Measurements from ENCODE around the gene SAPCD2.

SAPCD2 gene

DNA sequence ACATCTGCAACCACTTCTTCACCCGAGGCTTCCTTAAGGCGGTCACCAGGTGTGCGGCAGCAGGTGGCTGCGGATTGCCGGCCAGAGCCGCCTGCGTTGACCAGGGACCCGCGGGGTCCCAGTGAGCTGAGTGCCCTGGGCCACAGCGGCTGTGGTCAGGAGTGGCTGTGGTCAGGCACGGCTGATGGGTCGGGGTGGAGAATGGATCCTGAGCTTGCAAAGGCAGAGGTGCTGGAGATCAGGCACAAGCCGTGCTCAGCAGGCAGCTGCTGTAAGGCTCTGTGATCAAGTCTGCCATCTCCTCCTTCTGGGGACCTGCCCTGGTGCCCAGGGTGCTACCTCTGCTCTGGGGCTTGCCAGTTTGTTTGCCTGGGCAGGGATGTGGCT is 9.0 kb upstream of the SAPCD2 start:
- DNase-seq, result no peak

DNA sequence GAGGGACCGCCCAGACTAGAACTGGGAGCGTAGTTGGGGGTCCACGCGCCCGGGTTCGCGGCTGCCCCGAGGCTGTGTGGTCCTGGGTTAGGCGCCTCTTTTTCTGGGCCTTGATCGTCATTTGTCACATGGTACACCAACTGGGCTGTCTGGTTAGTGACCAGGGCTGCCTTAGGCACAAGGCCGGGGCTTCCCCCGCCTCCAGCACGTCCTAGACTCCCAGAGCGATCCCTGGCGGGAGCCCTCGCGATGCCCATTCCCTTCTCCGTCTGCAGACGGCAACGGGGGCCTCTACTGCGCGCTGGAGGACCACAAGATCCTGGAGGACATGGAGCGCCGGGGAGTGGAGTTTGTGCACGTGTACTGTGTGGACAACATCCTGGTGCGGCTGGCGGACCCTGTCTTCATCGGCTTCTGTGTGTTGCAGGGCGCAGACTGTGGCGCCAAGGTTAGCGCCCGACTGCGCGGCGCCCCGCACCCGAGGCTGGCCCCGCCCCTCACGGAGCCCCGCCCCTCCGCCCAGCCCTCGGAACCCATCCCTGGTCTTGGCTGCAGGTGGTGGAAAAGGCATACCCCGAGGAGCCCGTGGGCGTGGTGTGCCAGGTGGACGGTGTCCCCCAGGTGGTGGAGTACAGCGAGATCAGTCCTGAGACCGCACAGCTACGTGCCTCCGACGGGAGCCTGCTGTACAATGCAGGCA is 8.5 kb upstream of the SAPCD2 start:
- DNase-seq, result no peak

DNA sequence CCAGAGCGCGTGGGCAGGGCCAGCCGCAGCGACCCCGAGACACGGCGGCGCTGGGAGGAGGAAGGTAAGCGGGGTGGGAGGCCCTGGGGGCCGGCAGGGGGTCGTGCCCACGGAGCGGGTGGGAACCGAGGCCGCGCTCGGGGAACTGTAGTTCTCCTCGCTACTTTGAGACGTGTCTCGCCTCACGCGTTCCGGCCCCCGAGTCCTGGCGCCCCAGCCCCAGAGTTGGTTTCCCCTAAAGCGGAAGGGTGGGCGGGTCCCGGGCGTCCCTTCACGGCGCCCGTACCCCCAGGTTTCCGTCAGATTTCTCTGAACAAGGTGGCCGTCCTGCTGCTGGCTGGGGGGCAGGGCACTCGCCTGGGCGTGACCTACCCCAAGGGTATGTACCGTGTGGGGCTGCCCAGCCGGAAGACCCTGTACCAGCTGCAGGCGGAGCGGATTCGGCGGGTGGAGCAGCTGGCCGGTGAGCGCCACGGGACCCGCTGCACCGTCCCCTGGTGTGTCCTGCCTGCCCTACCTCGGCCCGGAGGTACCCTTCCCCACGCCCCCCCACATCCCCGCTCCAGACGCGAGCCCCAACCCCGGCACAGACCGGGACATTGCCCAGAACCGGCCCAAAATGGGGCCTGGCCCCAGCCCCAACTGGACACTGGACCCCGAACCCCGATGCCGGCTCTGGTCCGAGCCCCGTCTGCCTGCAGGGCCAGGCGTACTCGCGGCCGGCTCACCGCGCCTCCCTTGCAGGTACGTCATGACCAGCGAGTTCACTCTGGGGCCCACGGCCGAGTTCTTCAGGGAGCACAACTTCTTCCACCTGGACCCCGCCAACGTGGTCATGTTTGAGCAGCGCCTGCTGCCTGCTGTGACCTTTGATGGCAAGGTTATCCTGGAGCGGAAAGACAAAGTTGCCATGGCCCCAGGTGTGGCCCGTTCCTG is 7.7 kb upstream of the SAPCD2 start:
- no peak for DNase-seq

DNA sequence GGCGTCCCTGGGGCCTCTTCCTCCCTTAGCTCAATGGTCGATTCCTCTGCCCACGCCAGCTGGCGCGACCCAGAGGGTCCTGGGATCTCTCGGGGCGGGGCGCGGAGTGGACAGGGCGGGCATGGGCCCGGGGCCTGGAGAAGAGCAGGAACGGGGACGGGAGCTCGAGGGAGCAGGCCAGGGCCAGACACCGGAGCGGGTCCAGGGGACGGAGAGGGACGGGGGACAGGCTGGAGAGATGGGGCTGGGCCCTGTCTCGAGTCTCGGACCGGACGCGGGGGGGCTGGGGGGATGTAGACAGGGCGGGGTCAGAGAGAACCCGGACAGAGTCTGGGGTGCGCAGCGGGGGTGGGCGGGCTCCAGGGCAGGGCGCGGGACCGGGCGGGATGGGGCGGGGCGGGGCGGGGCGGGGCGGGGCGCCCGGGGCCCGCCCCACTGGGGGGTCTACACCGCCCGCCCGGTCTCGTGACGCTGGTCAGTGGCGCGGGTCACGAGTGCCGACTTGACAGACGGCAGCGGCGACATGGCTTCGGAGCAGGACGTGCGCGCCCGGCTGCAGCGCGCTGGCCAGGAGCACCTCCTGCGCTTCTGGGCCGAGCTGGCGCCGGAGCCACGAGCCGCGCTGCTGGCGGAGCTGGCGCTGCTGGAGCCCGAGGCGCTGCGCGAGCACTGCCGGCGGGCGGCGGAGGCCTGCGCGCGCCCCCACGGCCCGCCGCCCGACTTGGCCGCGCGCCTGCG is 6.8 kb upstream of the SAPCD2 start, which contains the start of gene UAP1L1:
UAP1L1 (plus strand) TSS at position 508 of the 738 bp plus-strand sequence; CDS start at position 524, 16 bp downstream.
- DNase-seq, result peak; percentile 10

DNA sequence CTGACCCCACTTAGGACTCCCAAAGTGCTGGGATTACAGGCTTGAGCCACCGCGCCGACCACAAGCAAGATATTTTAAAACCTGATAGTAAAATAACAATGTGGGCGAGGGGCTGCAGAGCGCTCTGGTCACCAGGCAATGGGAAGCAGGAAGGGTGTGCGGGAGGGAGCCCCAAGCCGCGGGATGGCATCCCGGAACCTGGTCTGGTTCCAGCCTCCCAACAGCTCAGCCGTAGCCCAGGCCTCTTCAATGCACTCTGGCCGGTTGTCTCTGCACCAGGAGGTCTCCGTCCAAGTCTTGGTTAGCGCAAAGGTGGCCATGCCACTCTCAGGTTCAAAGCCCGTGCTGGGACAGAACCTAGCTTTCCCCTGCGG is 6.3 kb upstream of the SAPCD2 start:
- DNase-seq, result no peak

DNA sequence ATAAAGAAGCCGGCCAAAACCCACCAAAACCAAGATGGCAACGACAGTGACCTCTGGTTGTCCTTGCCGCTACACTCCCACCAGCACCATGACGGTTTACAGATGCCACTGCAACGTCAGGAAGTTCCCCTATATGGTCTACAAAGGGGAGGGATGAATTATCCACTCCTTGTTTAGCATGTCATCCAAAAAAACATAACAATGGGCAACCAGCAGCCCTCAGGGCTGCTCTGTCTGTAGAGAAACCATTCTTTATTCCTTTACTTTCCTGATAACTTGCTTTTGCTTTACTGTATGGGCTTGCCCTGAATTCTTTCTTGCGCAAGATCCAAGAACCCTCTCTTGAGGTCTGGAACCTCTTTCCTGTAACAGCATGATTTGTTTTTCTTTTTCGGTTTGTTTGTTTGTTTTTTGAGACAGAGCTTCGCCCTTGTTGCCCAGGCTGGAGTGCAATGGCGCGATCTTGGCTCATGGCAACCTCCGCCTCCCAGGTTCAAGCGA is 5.0 kb upstream of the SAPCD2 start:
- no peak for DNase-seq

DNA sequence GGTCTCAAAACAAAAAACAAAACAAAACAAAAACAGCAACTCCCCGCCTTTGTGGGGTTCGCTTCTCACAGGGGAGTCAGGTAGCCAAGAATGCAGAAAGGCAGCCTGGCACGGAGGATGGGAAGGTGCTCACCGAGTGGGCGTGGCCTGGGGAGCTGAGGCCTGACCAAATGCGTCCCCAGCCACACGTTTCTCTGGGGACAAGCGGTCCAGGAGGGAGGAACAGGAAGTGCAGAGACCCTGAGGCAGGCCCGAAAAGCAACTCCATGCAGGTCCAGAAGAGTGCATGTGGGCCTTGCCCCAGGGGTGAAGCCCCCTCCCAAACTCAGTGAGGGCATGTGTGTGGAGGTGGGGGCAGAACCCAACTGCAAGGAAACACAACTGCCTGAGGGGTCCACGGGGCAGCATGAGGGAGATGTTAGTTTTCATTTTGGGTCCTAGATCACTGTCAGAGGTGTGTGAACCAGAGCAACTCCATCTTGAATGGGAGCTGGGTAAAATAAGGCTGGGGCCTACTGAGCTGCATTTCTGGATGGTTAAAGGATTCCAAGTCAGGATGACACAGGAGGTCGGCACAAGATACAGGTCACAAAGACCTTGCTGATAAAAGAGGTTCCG is 4.4 kb upstream of the SAPCD2 start:
- no peak for DNase-seq

DNA sequence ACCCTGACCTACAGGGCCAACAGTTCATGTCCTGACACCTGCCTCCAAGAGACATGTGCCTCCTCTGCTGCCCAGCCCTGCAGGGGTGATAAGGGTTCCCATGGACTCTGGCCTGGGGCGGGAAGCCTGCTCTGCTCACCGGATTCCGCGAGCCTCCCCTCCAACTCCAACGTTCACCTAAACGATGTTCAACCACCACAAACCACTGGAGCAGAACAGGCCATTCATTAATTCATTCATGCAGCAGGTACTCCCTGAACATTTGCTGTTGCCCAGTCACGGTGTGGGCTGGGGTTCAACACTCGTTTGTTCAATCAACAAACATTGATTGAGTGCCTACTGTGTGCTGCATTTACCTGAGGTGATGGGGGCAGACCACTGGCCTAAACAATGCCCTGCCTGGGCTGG is 3.6 kb upstream of the SAPCD2 start:
- DNase-seq, result no peak

DNA sequence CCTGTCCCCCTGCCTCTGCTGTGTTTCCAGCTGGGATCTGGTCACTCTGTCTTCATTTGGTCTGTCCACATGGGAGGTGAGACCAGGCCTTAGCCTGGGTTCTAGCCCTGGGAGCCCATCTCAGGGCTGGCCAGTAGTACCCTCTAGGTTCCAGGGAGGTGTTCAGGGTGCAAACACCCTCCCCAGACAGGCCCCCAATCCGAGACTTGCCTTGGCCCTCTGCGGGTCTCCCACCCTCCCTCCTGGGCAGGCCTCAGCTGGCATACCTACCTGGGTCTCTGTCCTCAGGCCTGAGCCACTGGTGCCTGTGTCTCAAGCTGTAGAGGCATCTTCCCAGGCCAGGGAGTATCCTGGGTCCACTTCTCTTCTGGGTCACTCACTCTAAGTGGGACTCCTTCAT is 925 bp upstream of the SAPCD2 start:
- DNase-seq, result no peak

DNA sequence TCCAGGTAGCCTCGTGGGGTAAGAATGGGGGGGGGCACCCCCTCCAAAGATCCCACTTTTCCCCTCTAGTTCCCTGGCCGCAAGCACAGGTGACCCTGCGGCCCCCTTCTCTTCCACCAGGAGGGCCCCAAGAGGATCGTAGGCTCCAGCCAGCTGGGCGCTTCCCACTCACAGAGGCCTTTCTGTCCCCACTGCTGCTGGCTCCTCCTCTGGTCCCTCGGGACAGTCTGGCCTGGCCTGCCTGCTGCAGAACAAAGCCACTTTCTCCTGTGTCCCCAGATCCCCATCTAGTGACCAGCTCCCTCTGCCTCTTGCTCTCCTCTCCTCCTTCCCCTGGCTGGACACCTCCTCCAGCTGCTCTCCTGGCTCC is 534 bp upstream of the SAPCD2 start:
- DNase-seq, result no peak

DNA sequence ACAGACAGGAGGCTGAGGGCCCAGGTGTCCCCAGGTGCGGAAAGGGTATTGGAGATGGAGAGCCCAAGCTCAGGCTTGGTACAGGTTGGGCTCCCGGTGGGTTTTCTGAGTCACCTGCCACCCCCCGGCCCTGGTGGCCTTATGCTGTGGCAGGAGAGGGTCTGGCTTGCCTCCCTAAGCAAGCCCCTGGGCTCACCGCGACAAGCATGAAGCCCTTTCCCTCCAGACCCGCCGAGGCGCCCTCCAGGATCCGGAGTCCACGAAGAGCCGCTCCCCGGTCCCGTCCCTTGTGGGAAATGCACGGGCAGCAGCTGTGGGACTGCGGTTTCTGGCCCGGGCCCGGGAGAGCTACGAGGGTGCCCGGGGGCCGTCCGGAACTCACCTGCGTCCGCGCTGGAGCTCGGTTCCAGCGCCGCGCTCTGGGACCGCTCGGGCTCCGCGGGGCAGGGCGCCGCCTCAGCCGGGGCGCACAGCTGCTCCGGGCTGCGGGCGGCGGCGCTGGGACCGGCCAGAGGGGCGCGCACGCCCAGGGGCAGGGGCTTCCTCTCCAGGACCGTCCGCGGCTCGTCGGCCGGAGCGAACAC is 757 bp downstream of the SAPCD2 start:
- no peak for DNase-seq

DNA sequence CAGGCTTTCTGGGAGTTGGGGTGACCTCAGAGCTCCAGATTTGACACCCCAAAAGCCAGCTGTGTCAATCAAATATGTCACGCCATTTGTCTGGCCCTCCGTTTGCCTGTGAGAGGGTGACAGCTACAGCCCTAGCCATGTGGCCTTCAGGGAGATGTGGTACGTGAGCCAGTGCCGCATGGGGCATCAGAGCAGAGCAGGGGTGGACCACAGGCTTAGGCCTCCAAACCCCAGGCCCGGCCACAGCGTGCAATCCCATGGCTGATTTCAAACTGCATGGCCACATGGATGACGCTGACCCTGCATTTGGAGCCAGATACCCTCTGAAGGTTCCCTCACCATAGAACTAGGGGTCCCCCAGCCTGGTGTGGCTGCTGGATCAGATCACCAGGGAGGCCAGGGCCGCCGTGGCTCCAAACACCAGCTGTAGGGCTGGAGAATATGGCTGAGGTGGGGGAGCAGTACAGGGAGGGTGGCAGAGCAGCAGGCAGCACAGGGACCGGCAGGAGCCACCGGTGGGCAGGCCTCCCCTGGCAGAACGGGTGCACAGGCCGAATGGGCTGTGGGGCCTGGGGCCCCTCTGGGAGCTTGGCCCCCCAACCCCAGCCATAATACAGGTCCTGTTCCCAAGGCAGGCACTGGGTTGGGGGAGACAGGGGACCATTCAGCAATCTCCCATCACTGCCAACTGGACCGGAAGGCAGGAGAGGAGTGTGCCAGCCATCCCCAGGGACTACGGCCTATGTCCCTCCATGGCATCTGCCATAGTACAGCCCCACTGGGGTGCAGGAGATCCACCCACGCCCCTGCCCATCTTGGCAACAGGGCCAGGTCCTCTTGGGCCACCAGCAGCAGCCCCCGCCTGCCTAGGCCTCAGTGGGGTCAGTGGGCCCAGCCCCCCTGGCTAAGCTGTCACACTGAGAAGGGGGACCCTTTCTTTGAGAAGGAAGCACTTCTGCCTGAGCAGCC is 1.5 kb downstream of the SAPCD2 start:
- DNase-seq, result no peak

DNA sequence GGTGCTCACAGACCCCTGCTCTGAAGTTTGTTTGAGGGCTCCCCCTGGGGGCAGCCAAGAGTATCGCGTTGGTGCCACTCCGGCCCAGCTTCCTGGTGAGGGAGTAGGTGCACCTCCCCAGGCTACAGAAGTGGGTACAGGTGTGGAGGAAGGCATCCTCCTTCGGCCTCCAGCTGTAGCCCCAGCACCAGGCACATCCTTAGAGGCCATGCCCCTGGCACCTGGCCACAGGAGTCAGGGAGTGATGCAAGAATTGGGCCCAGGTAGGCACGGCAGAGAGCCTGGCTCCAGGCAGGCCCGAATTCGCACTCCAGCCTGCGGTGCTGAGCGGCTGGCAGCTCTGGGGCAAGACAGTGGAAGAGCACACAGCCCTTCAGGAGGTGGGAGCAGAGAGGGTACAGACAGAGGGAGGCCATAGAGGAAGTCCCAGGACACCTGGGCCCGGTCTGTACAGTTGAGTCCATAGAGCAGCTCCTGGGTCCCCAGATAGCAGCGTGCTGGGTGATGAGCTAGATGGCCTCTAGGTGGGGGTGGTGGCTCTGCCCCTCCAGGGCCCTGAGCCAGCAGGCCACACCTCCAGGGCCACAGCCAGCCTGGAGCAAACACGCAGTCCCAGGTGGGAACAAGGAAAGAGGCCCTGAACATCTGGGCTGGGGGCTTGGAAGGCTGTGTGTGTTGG is 2.4 kb downstream of the SAPCD2 start:
- peak; percentile 8 for DNase-seq

DNA sequence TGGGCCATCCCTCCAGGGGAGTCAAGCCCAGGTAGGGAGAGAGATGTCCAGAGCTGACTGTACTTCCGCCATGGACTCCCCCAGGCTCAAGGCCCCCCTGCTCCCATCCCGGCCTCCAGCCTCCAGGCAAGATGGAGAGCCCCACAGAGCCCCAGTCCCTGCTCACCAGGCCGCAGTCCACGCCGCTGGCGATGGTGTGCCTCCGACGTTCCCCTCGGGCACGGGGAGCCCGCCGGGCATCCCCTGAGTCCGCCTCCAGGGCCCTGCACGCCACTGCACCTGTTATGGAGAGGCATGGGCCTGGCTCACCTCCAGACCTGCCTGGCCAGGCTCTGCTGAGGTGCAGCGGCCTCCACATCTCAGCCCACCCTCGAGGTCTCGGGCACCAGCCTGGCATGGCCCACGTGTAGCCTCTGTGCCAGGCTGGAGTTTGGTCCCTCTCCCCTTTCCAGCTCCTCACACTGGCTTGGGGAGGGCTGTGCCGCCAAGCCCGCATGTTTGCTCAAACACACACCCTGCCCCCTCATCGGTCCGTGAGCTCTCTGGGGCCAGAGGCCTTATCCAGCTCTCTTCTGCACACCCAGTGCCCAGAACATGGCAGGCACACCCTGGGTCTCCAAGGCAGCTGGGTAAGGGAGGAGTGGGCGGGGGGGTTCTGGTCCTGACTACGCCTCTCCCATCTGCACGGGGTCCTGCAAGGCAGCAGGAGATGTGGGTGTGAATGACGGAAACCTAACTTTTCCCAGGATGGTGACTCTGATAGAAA is 4.1 kb downstream of the SAPCD2 start:
- no peak for DNase-seq

DNA sequence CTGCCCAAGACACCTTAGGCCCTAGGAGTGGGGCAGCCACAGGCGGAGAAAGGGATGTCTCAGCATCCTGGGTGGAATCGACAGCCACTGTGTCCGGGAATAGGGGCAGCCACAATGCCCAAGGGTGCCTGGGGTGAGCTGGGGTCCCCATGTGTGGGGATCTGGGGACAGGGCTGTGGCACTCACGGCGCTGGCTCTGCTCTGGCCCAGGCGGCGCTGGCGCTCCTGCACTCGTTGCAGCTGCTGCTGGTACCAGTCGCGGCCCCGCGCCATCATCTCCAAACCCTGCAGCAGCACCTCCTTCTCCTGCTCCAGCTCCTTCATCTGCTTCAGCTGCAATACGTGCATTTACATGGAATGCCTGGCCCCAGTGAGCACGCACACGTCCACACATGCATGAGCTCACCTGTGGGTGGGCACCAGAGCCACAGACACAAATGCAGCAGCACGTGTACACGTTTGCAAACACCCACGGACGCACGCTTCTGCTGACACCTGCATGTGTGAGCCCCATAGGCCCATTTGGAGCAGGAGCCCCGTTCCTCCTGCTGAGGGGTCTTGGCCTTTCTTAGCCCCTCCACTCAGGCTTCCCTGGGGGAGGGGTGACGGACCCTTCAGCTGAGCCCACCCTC is 4.9 kb downstream of the SAPCD2 start:
- no peak for DNase-seq

DNA sequence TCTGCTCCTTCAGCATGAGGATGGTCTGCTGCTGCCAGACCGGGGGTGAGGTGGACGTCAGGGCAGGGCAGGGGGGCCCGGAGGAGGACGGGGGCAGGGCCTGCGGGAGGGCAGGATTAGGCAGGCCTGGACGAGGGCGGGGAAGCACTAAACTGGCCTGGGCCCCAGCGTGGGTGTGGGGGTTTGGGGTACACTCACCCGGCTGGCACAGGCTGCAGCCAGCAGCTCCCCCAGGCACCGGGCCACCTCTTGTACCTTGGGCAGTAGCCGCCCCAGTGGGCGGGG is 5.5 kb downstream of the SAPCD2 start:
- DNase-seq, result no peak

DNA sequence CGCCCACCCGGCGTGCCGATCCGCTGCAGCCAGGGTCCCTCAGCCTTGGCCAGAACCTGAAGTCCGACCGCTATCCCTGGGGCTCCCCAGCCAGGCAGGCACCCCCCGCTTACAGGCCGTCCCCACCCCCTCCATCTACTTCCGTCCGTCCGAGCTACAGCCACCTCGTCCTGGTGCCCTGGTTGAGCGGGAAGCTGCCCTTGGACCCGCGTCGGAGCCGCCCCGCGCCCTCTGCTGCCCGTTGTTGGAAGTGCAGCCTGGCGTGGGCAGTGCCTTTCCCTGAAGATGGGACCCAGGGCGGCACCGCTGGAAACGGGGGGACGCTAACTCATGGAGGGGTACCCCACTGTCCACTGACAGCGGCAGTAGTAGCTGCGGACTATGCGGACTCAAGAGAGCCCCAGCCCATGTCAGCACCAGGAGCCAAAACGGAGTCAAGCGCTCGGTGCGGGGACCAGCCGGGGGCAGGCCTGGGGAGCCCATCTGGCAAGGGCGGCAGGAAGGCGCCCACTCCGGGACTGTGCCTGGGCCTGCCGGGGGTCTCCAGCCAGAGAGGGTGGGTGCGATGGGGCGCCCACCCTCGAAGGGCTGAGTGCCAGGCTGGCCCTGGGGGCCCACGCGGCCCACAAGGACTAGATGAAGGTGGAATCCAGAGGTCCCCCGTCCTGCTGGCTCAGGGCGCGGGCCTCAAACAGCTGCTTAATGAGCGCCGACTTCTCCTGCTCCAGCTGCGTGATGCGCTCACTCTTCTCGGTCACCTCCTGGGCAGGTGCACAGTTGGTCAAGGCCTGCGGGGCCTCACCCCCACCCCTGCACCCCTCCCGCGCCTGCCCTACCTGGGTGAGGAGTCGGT is 6.1 kb downstream of the SAPCD2 start:
- DNase-seq, result no peak

DNA sequence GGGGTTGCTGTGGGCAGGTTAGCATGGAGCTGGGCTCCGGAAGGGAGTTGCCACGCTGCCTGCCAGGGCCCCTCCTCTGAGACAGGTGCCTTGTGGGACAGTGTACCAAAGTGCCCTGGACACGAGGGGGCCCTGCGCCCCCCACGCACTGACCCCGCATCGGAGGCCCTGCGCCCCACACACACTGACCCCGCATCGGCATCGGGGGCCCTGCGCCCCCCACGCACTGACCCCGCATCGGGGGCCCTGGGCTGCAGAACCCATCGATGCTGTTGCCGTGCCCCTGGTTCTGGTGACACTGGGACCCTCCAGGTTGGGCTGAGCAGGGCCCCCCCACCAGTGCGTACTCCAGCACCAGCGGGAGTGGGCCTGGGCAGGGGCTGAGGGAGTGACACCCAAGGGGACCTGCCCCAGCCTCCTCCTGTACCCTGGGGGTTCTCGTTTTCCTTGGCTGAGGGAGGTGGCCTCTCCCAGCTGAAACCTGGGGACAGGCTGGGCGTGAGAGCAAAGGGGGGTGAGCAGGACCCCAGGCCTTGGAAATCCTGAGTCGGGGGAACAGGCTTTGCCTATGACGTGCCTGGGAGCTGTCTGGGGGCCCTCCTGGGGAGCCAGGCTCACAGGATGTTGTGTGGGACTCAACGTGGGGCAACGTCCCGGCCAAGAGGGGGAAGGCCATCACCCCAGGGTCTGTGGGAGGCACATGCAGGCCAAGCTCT is 6.9 kb downstream of the SAPCD2 start:
- DNase-seq, result no peak
